HG02759 (cell line): ENCODE measurements around the gene KIF13A.
"Not testable (repeated sequence)": the region's sequence is repeated elsewhere in the genome, so short reads cannot be mapped to it uniquely, and the experiment has no call there.

Experiments
- ATAC-seq: cut with Tn5 transposase; IDR thresholded peaks from one replicate; pipeline ENCODE4 v1.9.1; 2021; ENCODE audit warnings: mild to moderate bottlenecking, moderate library complexity; ENCODE audit not compliant: unreplicated experiment

The KIF13A gene

GRCh38 chr6:17999425-17999824, 12.0 kb upstream of the KIF13A start:
- no peak for ATAC-seq

DNA sequence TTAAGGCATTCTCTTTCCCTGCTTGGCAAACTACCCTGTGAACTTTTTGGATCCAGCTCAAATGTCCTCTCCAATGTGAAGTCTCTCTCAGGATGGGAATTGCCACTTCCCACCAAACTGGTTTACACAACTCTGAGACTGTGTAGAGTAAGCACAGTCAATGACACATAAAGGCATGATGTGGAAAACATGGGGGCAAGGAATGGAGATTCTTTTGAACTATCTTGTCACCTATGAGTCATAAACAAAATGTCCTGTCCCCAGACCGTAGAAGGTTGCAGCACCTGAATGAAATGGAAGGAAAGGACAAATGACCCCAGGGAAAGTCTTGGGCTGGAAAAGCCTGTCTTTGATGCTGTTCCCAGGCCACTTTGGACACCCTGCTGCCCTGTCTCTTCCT, 11.0 kb upstream of the KIF13A start:
- ATAC-seq = no peak

- no peak for ATAC-seq
These were observed 10.6 kb upstream of the KIF13A start for GRCh38 chr6:17998003-17998402.

DNA sequence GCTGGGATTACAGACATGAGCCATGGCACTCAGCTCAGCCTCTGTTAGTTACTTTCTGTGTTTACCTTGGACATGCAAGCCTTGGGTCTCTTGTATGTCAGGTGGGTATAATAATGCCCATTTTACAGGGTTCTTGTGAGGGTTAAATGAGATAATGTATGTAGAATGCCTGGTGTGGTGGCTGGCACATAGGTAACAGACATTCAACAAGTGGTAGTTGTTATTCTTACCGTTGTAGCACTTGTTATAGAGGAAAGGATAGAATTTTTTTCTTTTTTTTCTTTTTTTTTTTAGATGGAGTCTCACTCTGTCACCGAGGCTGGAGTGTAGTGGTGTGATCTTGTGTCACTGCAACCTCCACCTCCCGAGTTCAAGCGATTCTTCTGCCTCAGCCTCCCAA, 8.0 kb upstream of the KIF13A start:
- no peak for ATAC-seq

- ATAC-seq = no peak
These were observed 6.6 kb upstream of the KIF13A start for GRCh38 chr6:17994019-17994418.

DNA sequence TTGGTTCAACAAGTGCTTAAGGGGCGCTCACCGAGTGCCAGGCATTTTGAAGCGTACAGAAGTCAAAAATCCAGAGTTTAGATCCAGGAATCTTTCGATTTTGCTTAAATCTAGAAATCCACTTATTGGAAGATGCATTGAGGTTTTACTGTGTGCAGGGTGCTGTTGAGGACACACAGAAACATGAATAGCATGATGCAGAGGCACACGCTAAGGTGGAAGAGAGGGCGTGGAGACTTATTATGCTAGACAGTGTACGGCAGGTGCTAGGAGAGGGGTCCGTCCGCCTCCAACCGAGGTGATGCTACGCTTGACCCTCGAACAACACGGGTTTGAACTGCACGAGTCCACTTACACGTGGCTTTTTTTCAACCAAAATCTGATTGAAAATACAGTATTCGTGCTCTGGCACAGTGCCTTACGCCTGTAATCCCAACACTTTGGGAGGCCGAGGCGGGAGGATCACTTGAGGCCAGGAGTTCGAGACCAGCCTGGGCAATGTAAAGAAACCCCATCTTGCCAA, 1.0 kb upstream of the KIF13A start:
- no peak for ATAC-seq

GRCh38 chr6:17987697-17988421, 424 bp upstream of the KIF13A start:
- ATAC-seq = peak; percentile 81

DNA sequence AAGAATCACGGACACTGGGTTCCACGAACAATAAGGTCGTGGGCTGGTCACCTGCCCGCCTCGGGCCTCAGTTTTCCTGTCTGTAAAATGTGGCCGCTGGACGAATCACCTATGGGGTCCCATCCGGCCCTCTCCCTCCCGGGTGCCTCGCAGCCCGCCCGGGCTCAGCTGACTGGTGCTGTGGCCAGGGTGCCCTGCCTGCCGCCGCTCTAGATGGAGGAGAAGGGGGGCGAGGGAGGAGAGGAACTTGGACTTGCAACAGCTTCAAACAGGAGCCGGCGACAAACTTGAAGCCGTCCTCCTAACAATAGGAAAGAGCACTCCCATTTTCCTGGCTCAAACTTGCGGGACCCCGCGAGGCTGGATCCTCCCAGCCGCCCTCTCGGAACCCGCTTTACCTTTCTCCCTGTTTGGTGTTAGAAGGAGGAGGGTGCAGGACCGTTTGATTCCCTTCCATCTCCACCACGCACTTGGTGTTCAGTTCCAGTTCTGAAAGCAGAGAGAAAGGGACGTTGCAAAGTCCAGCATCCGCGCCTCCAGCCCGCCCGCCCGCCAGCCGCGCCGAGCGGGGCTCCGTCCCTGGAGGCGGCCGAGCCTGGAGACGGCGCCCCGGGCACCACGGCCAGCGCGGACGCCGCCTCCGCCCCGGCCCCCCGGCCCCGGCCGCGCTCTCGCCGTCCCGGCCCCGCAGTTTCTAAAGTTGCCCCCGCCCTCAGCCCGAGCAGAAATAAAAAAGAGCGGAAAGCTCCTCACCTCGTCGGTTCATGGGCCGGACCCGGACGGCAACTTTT, 584 bp downstream of the KIF13A start:
- peak; percentile 21 for ATAC-seq

GRCh38 chr6:17985934-17986655, 1.3 kb downstream of the KIF13A start:
- ATAC-seq = no peak

- ATAC-seq = no peak
These were observed 2.4 kb downstream of the KIF13A start for GRCh38 chr6:17984812-17985670.

DNA sequence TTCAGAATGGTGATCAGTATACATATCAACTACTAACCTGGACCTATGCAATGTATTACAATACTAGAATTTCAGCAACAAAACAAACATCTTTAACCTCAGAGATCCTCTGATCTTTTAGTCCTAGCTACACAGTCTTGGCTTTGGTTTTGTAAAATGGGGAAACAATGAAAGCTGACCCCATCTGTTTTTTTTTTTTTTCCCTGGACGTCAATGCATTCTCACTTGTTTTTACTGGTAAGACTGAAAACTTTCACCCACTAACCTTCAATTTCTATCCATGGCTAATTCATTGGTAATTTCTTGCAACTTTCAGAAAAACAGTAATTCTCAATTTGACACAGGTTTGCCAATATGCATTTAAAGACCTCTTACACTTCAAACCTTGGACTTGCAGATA, 3.0 kb downstream of the KIF13A start:
- no peak for ATAC-seq

DNA sequence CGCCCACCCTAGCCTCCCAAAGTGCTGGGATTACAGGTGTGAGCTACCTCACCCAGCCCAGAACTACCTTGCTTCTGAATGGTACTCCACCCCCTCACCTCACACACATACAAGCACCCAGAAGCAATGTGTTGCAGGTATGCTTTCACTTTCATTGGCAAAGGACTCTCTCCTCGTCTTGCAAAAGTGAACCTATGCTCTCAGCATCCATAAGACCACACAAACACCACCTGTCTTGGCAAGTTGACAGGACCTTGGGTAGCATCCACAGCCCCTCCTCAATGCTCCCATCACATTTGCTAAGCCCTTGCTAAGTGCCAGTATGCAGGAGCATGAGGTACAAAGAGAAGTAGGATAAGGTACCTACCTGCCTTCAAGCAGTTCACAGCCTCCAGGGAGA, 3.7 kb downstream of the KIF13A start:
- ATAC-seq = no peak

- ATAC-seq = no peak
These were observed 7.1 kb downstream of the KIF13A start for GRCh38 chr6:17980329-17980728.

DNA sequence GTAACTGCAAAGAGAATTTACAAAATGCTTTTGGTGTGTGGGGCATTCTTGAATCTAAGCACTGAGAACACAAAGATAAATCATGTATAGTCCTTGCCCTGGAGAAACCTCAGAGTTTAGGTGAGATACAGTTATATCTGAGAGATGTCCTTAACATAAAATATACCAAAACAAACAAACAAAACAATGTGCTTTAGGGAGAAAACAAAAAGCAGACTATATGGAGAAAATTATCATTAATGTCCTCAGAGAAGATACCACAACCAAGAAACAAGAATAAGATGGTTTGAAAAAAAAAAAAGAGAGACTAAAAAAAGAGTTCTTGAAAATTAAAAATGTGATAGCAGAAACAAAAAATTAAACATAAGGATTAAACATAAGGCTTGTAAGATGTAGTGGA, 8.0 kb downstream of the KIF13A start:
- no peak for ATAC-seq

- ATAC-seq = not testable (repeated sequence)
These were observed 11.2 kb downstream of the KIF13A start for GRCh38 chr6:17976258-17976657.

- no peak for ATAC-seq
These were observed 12.7 kb downstream of the KIF13A start for GRCh38 chr6:17974570-17975368.

DNA sequence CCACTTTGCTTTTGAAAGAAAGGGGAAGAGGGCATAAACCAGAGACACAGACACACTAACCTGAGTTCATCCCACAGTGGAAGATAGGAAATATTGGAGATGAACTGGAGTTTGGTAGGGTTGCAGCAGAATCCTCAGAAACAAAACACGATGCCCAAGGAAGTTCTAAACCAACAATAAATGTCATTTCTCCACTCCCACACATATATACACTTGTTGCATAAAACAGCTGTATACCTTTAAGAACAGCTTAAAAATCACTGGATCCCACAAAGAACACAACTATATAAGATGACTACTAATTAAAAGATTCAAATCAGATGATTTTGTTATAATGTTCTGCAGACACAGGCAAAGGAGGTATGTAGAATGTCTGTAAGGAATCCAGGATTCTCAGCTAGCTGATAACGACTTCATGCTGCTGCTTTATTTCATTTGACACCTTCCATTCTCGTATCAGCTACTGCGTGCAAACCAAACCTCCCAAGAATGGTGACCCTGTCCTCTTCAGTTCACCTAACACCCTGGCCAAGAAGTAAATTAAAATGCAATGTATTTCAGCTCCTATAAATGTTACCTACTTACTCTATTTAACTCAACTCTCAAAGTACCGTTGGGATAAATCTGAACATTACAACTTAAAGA, 14.3 kb downstream of the KIF13A start:
- ATAC-seq = no peak

- no peak for ATAC-seq
These were observed 15.1 kb downstream of the KIF13A start for GRCh38 chr6:17972074-17972952.
